Stimulated activated naive CD8-positive, alpha-beta T cell treated with anti-CD3 and anti-CD28 coated beads, Interleukin-15, Interleukin-2, amounts not matched to agents 100 U/mL and 50 U/mL, for 24 hours (primary cell): ENCODE measurements around the gene RSPH1.

Experiments used
- ATAC-seq: fragments of 150-1000 bp; cut with Tn5 transposase; one replicate; pipeline ENCODE4 v1.10.0; 2021
- DNase-seq: peaks from one replicate; pipeline ENCODE4 v3.0.0; 2021

Gene RSPH1

GRCh38 chr21:42465008-42465802, 30.8 kb downstream of the RSPH1 start:
- ATAC-seq = peak; percentile 30
- no peak for DNase-seq

DNA sequence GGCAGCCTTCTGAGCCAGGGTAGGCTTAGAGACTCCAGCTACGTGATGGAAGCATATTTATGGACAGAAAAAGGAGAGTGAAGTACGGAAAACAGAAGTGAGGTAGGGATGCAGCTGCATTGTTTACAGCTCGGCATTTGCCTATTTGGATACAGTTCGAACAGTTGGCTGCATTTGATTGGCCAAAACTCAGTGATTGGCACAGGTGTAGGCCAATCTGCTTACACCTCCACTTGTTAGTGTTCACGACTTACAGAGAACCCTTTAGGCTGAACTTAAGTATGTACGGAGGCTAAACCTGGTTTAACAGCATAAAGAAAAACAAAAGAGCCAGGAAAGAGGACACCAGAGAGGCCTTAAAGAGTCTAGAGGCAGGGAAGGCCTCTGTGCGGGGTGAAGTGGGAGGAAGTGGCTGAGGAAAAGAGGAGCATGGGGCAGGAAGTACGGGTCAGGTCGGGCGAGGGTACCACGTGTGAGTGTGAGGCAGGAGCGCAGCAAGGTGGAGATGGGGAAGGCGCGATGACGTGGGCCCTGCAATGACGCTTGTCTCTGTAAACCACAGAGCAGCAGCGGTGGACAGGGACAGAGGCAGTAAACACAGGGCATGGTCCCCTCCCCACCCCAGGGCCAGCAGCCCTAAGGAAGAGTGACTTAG, 32.0 kb downstream of the RSPH1 start:
- peak; percentile 63 for DNase-seq

GRCh38 chr21:42461881-42462877, 33.8 kb downstream of the RSPH1 start:
- ATAC-seq = peak; percentile 44
- no peak for DNase-seq

More for the DNA sequence above, 32.0 kb downstream of the RSPH1 start:
- peak; percentile 33 for ATAC-seq

DNA sequence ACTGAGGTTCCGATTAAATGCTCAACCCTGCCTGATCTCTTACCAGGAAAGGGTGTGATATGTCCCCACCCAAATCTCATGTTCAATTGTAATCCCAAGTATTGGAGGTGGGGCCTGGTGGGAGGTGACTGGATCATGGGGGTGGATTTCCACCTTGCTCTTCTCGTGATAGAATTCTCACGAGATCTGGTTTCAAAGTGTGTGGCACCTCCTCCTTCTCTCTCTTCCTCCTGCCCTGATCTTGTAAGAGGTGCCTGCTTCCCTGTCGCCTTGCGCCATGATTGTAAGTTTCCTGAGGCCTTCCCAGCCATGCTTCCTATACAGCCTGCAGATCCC, 34.9 kb downstream of the RSPH1 start:
- no peak for ATAC-seq

DNA sequence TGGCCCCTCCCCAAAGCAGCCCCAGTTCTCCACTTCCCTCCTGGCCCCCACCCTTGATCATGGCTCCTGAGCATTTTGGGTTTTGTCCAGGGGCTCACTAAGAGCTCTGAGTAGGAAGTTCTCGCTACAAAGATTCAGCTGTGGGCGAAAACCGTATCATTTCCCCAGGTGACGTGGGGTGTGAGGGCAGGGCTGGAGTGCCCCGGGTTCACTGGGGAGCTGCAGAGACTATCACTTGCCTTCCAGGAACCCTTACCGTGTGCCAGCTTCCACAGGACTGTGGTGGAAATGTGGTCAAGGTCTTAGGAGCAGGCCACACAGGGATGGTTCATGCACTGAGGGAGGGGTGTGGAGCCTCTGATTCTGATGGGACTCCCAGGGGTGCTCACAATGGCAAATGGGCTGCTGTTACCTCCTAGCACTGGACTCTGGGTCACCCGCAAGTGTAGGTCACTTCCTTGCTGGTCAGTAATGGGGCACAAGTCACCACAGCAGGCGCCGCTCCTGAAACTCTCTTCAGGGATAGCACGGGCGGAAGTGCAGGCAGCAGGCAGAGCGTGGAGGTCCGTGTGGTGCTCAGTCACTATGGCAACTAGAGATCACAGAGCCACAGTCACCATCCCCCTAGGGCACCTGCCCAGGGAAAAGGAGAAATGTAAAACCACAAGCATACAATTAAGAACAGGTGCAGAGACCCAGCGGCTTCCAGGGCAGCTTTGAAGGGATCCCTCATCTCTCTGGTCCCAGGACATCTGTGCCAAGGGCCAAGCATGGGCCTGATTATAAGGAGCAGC, 35.4 kb downstream of the RSPH1 start:
- DNase-seq = peak; percentile 52
- ATAC-seq = peak; percentile 26

More for the DNA sequence above, 34.9 kb downstream of the RSPH1 start:
- DNase-seq = no peak

- ATAC-seq (no peak), DNase-seq (no peak)
Measured at GRCh38 chr21:42459546-42460215, 36.3 kb downstream of the RSPH1 start.

GRCh38 chr21:42459082-42459460, 37.0 kb downstream of the RSPH1 start:
- DNase-seq = no peak

DNA sequence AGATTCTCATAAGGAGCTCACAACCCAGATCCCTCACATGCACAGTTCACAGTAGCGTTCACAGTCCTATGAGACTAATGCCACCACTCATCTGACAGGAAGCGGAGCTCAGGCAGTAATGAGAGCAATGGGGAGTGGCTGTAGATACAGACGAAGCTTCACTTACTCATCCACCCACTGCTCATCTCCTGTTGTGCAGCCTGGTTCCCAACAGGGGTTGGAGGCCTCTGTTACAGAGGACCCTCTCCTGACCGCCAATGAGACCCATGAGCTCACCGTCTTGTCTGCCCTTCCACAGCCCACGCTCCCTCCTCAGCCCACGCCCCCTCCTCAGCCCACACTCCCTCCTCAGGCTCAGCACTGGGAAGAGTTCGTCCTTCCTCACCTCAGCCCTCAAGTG, 39.6 kb downstream of the RSPH1 start:
- DNase-seq = peak; percentile 48
- ATAC-seq = peak; percentile 91

More at GRCh38 chr21:42459082-42459460, 37.0 kb downstream of the RSPH1 start:
- no peak for ATAC-seq

GRCh38 chr21:42455754-42456440, 40.1 kb downstream of the RSPH1 start:
- ATAC-seq = no peak
- DNase-seq = no peak

DNA sequence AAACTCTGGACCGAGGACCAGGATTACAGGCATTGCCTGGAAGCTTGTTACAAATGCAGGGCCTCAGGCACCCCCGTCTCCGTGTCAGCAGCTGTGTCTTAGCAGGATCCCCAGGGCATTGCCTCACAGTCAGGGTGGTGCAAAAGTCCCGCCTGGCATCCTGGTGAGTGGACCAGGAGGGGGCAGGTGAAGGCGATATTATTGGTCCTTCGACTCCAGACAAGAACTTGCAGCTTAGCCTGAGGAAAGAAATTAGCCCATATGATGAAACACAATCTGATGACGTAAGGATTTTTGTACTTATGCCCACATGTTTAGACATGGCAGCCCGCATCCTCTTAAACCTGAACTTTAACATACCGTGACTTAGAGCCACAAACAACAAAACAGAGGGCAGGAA, 40.8 kb downstream of the RSPH1 start:
- DNase-seq (no peak), ATAC-seq (no peak)

DNA sequence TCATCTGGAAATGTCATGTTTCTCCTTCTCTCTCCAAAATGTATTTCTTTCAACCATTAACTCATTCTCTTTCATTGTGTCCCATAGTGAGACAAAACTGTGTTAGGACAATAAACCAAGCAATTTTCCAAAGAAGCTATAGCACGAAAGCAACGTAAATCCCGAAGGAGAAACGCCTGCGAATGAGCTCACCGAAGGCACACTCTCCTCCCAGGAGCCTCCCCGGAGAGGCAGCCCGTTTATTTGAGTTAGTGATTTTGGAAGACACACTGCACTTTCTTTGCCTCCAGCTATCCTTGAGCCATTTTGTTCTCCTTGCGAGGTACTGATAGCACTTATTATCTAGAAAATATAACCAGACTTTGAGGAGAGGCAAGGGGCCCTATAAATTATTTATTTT, 41.2 kb downstream of the RSPH1 start:
- DNase-seq (no peak), ATAC-seq (no peak)

- DNase-seq (no peak), ATAC-seq (no peak)
Measured at GRCh38 chr21:42453986-42454570, 41.9 kb downstream of the RSPH1 start.

- ATAC-seq (no peak), DNase-seq (no peak)
Measured at GRCh38 chr21:42453224-42453985, 42.6 kb downstream of the RSPH1 start.

DNA sequence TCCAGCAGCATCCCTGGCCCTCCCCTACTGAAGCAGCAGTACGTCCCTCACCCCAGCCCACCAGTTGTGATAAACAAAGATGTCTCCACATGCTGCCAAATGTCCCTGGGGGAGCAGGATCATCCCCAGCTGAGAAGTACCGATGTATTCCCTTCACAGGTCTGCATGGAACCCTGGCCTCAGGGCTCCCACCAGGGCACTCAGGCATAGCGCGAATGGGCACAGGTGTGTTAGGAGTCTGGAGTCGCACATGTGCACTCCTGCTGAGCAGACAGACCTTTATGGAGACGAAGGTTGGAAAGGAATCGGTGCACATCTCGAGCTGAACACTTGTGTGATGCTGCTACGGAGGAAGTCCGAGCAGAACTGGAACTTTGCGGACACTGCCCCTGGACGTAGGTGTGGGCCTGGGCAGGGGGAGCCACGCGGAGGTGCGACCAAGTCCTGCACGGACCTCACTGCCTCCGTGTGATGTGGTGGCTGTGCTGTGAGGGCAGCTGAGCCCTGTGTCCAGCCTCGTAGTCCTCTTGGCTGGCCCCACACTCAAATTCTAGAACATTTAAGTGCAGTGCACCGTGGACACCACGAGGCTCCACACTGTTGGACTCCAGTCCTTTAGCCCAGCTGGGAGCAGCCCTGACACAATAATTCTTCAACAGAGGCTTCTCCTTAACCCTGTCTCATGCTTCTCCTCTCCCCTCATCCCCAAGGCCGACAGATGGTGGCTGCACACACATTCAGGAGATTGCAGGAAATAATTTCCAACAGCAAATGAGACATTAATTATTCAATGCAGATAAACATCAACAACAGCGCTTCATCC, 43.4 kb downstream of the RSPH1 start:
- ATAC-seq = no peak
- no peak for DNase-seq

DNA sequence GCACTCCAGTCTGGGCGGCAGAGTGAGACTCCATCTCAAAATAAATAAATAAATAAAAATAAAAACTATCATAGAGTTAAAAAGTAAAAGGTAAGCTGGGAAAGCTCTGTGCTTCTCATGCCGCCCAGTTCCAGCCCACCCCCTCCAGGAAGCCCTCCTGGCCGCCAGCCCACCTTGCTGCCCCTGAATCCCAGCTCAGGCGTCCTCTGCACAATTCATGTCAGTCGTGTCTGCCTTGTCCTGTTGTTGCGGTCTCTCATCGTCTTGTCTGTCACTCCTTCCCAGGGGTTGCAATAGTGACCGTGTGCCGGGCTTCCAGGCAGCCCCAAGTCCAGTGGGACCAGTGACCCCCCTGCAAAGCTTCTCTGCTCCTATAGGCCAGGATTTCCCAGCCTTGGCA, 44.1 kb downstream of the RSPH1 start:
- ATAC-seq (no peak), DNase-seq (no peak)

GRCh38 chr21:42448686-42449085, 47.3 kb downstream of the RSPH1 start:
- ATAC-seq (no peak), DNase-seq (no peak)

DNA sequence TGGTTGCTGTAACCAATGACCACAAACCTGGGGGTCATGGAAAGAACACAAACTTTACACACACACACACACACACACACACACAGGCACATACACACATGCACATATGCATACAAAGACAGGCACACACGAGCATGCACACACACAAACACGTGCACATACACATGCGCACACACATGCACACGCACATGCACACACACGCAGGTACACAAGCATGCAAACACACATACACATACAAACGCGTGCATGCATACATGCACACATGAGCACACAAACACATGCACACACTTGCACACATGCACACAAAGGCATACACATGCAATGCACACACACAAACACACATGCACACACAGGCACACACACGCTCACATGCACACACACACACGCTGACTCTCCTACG, 48.3 kb downstream of the RSPH1 start:
- DNase-seq (no peak), ATAC-seq (no peak)

DNA sequence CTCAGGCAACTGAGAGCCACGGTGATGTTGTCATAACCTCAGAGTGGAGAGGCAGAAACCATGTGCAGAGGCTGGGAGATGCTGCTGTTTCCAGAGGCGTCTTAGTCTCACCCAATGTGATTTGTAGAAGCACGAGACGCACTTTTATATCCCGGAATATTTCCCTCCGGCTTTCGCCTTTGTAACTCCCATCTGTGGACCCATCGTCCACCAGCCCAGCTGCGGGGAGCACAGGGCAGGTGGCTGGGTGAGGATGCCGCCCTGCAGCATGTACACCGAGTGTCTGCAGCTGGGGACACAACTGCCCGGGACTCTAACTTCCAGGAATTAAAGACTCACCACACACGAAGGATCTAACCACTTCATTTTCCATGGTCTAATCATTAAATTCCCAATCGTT, 48.8 kb downstream of the RSPH1 start:
- ATAC-seq = no peak

DNA sequence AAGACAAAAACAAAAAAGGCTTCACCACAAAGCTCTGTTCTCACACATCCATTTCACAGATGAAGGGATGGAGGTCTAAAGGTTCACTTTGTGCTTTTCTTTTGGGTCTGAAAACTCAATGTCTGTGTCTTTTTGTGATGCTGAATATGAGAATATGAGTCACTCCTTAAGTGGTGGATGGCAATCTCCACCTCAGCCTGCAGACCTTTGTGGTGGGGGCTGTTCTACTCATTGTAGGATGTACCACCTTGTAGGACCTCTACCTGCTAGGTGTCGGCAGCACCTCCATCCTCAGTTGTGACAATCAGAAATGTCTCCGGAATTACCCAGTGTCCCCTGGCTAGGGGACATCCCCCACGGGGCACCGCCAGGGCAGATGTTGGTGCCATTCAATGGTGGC, 49.5 kb downstream of the RSPH1 start:
- DNase-seq (no peak), ATAC-seq (peak; percentile 48)

More for the DNA sequence above, 48.8 kb downstream of the RSPH1 start:
- no peak for DNase-seq
